KMS-11 (cell line): ENCODE data around the gene EFCAB11.
"Not testable (repeated sequence)": the region's sequence is repeated elsewhere in the genome, so short reads cannot be mapped to it uniquely, and the experiment has no call there.

Experiments
- H2AFZ ChIP-seq: fragments of 200-600 bp; sonication (generic); 2 replicates; pipeline ENCODE4 v1.6.1; 2016; ENCODE audit warnings: antibody characterized with exemption, mixed run types, low read depth
- H3K27ac ChIP-seq: fragments of 200-600 bp; sonication (generic); 2 replicates; pipeline ENCODE4 v1.6.1; 2016; ENCODE audit warnings: mild to moderate bottlenecking, mixed run types
- H3K27me3 ChIP-seq: fragments of 200-600 bp; sonication (generic); 2 replicates; pipeline ENCODE4 v1.6.1; 2017; ENCODE audit warnings: mild to moderate bottlenecking, low read depth, mixed run types, moderate library complexity; ENCODE audit not compliant: insufficient read depth
- H3K36me3 ChIP-seq: fragments of 200-600 bp; sonication (generic); 2 replicates; pipeline ENCODE4 v1.6.1; 2017; ENCODE audit warnings: mild to moderate bottlenecking, mixed run types; ENCODE audit not compliant: insufficient read depth
- H3K4me1 ChIP-seq: fragments of 200-600 bp; sonication (generic); 2 replicates; pipeline ENCODE4 v1.6.1; 2016; ENCODE audit warnings: mild to moderate bottlenecking, low read depth, mixed run types; ENCODE audit not compliant: poor library complexity, severe bottlenecking
- H3K4me2 ChIP-seq: fragments of 200-600 bp; sonication (generic); 2 replicates; pipeline ENCODE4 v1.7.0; 2016; ENCODE audit warnings: mild to moderate bottlenecking, mixed run types
- H3K4me3 ChIP-seq: fragments of 200-600 bp; sonication (generic); IDR thresholded peaks from 2 replicates; pipeline ENCODE4 v1.6.1; 2017; ENCODE audit warnings: low read depth, low read length, mixed read lengths; ENCODE audit not compliant: insufficient read depth
- H3K79me2 ChIP-seq: fragments of 200-600 bp; sonication (generic); 2 replicates; pipeline ENCODE4 v1.6.1; 2016; ENCODE audit warnings: low read depth, mixed run types; ENCODE audit not compliant: insufficient read depth
- H3K9ac ChIP-seq: fragments of 200-600 bp; sonication (generic); 2 replicates; pipeline ENCODE4 v1.6.1; 2016; ENCODE audit warnings: mild to moderate bottlenecking, mixed run types
- H4K20me1 ChIP-seq: fragments of 200-600 bp; sonication (generic); 2 replicates; pipeline ENCODE4 v1.6.1; 2016; ENCODE audit warnings: mild to moderate bottlenecking, mixed run types; ENCODE audit not compliant: insufficient read depth
- CTCF ChIP-seq: fragments of 200-600 bp; sonication (generic); conservative IDR thresholded peaks from 2 replicates; pipeline ENCODE4 v1.6.1; 2017; ENCODE audit warnings: low read depth, mild to moderate bottlenecking, antibody characterized with exemption, low read length, moderate library complexity, mixed read lengths

Gene EFCAB11

GRCh38 chr14:89892953-89893352 lies 61.6 kb downstream of the EFCAB11 start:
- Histone ChIP-seq H3K79me2 (no peaks in the 10 kb centered on the region), H3K4me1 (no peaks in the 10 kb centered on the region), H4K20me1 (no peaks in the 10 kb centered on the region), H3K36me3 (no peaks in the 10 kb centered on the region), H2AFZ (no peak overlapping the region), H3K27ac (no peak overlapping the region), H3K27me3 (no peaks in the 10 kb centered on the region), H3K4me3 (no peak overlapping the region), H3K9ac (no peak overlapping the region), H3K4me2 (no peak overlapping the region)
- no peak for TF ChIP-seq CTCF

GRCh38 chr14:89891721-89892120 lies 62.8 kb downstream of the EFCAB11 start:
- H2AFZ ChIP-seq, H3K4me2 ChIP-seq, H3K4me3 ChIP-seq, H3K27ac ChIP-seq, H3K79me2 ChIP-seq, H3K36me3 ChIP-seq, H3K27me3 ChIP-seq, H4K20me1 ChIP-seq, H3K9ac ChIP-seq, H3K4me1 ChIP-seq: not testable (repeated sequence)

- no peak overlapping the region for H3K4me3 ChIP-seq
- no peak overlapping the region for H2AFZ ChIP-seq
- H3K9ac ChIP-seq = no peak overlapping the region
- no peaks in the 10 kb centered on the region for H4K20me1 ChIP-seq
- H3K4me2 ChIP-seq = no peak overlapping the region
- TF ChIP-seq CTCF = no peak
- no peaks in the 10 kb centered on the region for H3K79me2 ChIP-seq
- no peaks in the 10 kb centered on the region for H3K27me3 ChIP-seq
- H3K27ac ChIP-seq = no peak overlapping the region
- no peaks in the 10 kb centered on the region for H3K4me1 ChIP-seq
- H3K36me3 ChIP-seq = no peaks in the 10 kb centered on the region
Measured at GRCh38 chr14:89891055-89891454, 63.5 kb downstream of the EFCAB11 start.

GRCh38 chr14:89890589-89890988 lies 63.9 kb downstream of the EFCAB11 start:
- Histone ChIP-seq H3K4me2 (no peak overlapping the region), H3K9ac (no peak overlapping the region), H4K20me1 (no peaks in the 10 kb centered on the region), H3K79me2 (no peaks in the 10 kb centered on the region), H2AFZ (no peak overlapping the region), H3K36me3 (no peaks in the 10 kb centered on the region), H3K27me3 (no peaks in the 10 kb centered on the region), H3K4me3 (no peak overlapping the region), H3K4me1 (no peaks in the 10 kb centered on the region), H3K27ac (no peak overlapping the region)
- no peak for TF ChIP-seq CTCF

GRCh38 chr14:89889626-89890025 lies 64.9 kb downstream of the EFCAB11 start:
- H3K27ac ChIP-seq = no peak overlapping the region
- H3K4me1 ChIP-seq = no peaks in the 10 kb centered on the region
- no peak overlapping the region for H3K4me3 ChIP-seq
- H4K20me1 ChIP-seq = no peaks in the 10 kb centered on the region
- H3K27me3 ChIP-seq = no peaks in the 10 kb centered on the region
- H3K36me3 ChIP-seq = no peaks in the 10 kb centered on the region
- TF ChIP-seq CTCF = no peak
- H3K4me2 ChIP-seq = no peak overlapping the region
- no peaks in the 10 kb centered on the region for H3K79me2 ChIP-seq
- no peak overlapping the region for H2AFZ ChIP-seq
- no peak overlapping the region for H3K9ac ChIP-seq
